GM19395 (cell line): ENCODE measurements around the gene SMG5.
A peak's percentile ranks its signal among the peaks of the same experiment; 100 is the strongest.
"Not testable (repeated sequence)": the region's sequence is repeated elsewhere in the genome, so short reads cannot be mapped to it uniquely, and the experiment has no call there.

ENCODE experiments used
- ATAC-seq: cut with Tn5 transposase; IDR thresholded peaks from one replicate; pipeline ENCODE4 v1.9.1; 2021; ENCODE audit warnings: mild to moderate bottlenecking, moderate library complexity; ENCODE audit not compliant: unreplicated experiment

SMG5 gene

GRCh38 chr1:156282479-156283222 is at the start of gene SMG5:
Gene SMG5 (minus strand): TSS chr1:156282825. CDS start chr1:156282680, 145 bp downstream.
- peak; percentile 83 for ATAC-seq

- ATAC-seq = not testable (repeated sequence)
Observed at GRCh38 chr1:156323179-156323578, 40.6 kb upstream of the SMG5 start.

GRCh38 chr1:156320560-156320959 is 37.9 kb upstream of the SMG5 start:
- no peak for ATAC-seq

GRCh38 chr1:156319664-156320063 is 37.0 kb upstream of the SMG5 start:
- no peak for ATAC-seq

- no peak for ATAC-seq
Observed at GRCh38 chr1:156316909-156317308, 34.3 kb upstream of the SMG5 start.

- ATAC-seq = no peak
Observed at GRCh38 chr1:156310962-156311361, 28.3 kb upstream of the SMG5 start.

- no peak for ATAC-seq
Observed at GRCh38 chr1:156308078-156308477, 25.5 kb upstream of the SMG5 start.

GRCh38 chr1:156305215-156305614 is 22.6 kb upstream of the SMG5 start:
- no peak for ATAC-seq

GRCh38 chr1:156303241-156303640 is 20.6 kb upstream of the SMG5 start:
- ATAC-seq = no peak

- no peak for ATAC-seq
Observed at GRCh38 chr1:156298852-156299357, 16.3 kb upstream of the SMG5 start, which contains the start of gene VHLL. Gene VHLL (minus strand): TSS chr1:156299307. CDS start chr1:156299189, 118 bp downstream.

GRCh38 chr1:156295391-156295947 is 12.8 kb upstream of the SMG5 start, which contains the start of gene GLMP:
Gene GLMP (minus strand): TSS chr1:156295679. CDS start chr1:156295645, 34 bp downstream.
- no peak for ATAC-seq

- no peak for ATAC-seq
Observed at GRCh38 chr1:156293895-156294294, 11.3 kb upstream of the SMG5 start.

- ATAC-seq = no peak
Observed at GRCh38 chr1:156293098-156293434, 10.4 kb upstream of the SMG5 start.

- peak; percentile 56 for ATAC-seq
Observed at GRCh38 chr1:156291226-156292061, 8.8 kb upstream of the SMG5 start.

- ATAC-seq = no peak
Observed at GRCh38 chr1:156289857-156290256, 7.2 kb upstream of the SMG5 start.

- no peak for ATAC-seq
Observed at GRCh38 chr1:156286061-156286460, 3.4 kb upstream of the SMG5 start.

GRCh38 chr1:156285437-156285836 is 2.8 kb upstream of the SMG5 start:
- no peak for ATAC-seq

- no peak for ATAC-seq
Observed at GRCh38 chr1:156284757-156285156, 2.1 kb upstream of the SMG5 start.

- ATAC-seq = no peak
Observed at GRCh38 chr1:156284112-156284511, 1.5 kb upstream of the SMG5 start, which contains the start of gene TMEM79. Gene TMEM79 (plus strand): TSS chr1:156284325. CDS start chr1:156285227, 902 bp downstream.

GRCh38 chr1:156283521-156283920 is 896 bp upstream of the SMG5 start:
- ATAC-seq = no peak
